BJ (cell line): ENCODE data around the gene CPXM1. TPM values are rescaled to one million over a fixed set of nuclear protein-coding genes. Genes with fewer than 3 reads are reported as not detected.

Source experiments
- CTCF ChIA-PET: fragments of 350-600 bp; formaldehyde crosslinking; extraction: SDS; loops from one replicate; lab custom pipeline; 2021; ENCODE audit warnings: antibody characterized with exemption, inconsistent platforms; lab: Yijun Ruan, JAX
- POLR2A ChIA-PET: fragments of 300-600 bp; sonication (Branson Sonifier 250); formaldehyde crosslinking; extraction: SDS; loops from one replicate; lab custom pipeline; 2021; ENCODE audit warnings: antibody characterized with exemption; lab: Charles Lee
- DNase-seq: peaks from one replicate; pipeline ENCODE4 v3.0.0-alpha.2; 2011; ENCODE audit warnings: low read depth
- H3K27me3 ChIP-seq: 2 replicates; pipeline ENCODE4 v1.6.0; 2011; ENCODE audit warnings: low read length; ENCODE audit not compliant: control insufficient read depth, insufficient read depth
- H3K36me3 ChIP-seq: 2 replicates; pipeline ENCODE4 v1.5.1; 2011; ENCODE audit warnings: low read length; ENCODE audit not compliant: control insufficient read depth, insufficient read depth
- H3K4me3 ChIP-seq: 2 replicates; pipeline ENCODE4 v1.5.1; 2011; ENCODE audit warnings: low read depth, mild to moderate bottlenecking, control low read depth, low read length
- CTCF ChIP-seq: IDR thresholded peaks from 2 replicates; pipeline ENCODE4 v1.5.1; 2011; ENCODE audit warnings: low read depth, mild to moderate bottlenecking, control low read depth, inconsistent platforms, low read length, moderate library complexity; ENCODE audit not compliant: insufficient read depth
- polyA plus RNA-seq: library from polyadenylated mRNA; depleted of rRNA; stranded (reverse); fragments of >200 nt; gene quantifications from 2 replicates; pipeline ENCODE4 v1.2.3, GENCODE V29; 2011

CPXM1 gene
- polyA plus RNA-seq, 1 experiment: 1.6 TPM

- no peaks in the 10 kb centered on the region for H3K27me3 ChIP-seq
- CTCF ChIA-PET: interaction anchor here (0.6 to 4.3 kb wide), 4 partner anchors 14 to 149 kb away, joined by 3 to 26 read pairs (median 4); no protein-coding TSS in a partner anchor
- POLR2A ChIA-PET: no interaction called here
- no peak for DNase-seq
- H3K36me3 ChIP-seq: peaks cover 11% of the 10 kb centered on the region
- no peak for TF ChIP-seq CTCF
- H3K4me3 ChIP-seq: no peak overlapping the region
Observed at GRCh38 chr20:2838170-2838797, 37.9 kb upstream of the CPXM1 start.

- Histone ChIP-seq H3K4me3 (no peak overlapping the region), H3K36me3 (peaks cover 11% of the 10 kb centered on the region), H3K27me3 (no peaks in the 10 kb centered on the region)
- no peak for TF ChIP-seq CTCF
- DNase-seq: no peak
- ChIA-PET POLR2A (no interaction called here), CTCF (interaction anchor here (0.6 to 0.7 kb wide), 2 partner anchors 84 to 148 kb away, joined by 3 read pairs; no protein-coding TSS in a partner anchor)
Observed at GRCh38 chr20:2837221-2837960, 37.0 kb upstream of the CPXM1 start.

- H3K36me3 ChIP-seq: peaks cover 11% of the 10 kb centered on the region
- H3K4me3 ChIP-seq: no peak overlapping the region
- no peak for TF ChIP-seq CTCF
- no peak for DNase-seq
- ChIA-PET CTCF (interaction anchor here (0.7 to 0.9 kb wide), 3 partner anchors 8 to 165 kb away, joined by 3 to 5 read pairs (median 4); no protein-coding TSS in a partner anchor), POLR2A (no interaction called here)
- no peaks in the 10 kb centered on the region for H3K27me3 ChIP-seq
Observed at GRCh38 chr20:2836035-2836434, 35.6 kb upstream of the CPXM1 start.

GRCh38 chr20:2835331-2835796 lies 34.9 kb upstream of the CPXM1 start:
- H3K36me3 ChIP-seq: peaks cover 11% of the 10 kb centered on the region
- DNase-seq: no peak
- no peaks in the 10 kb centered on the region for H3K27me3 ChIP-seq
- ChIA-PET POLR2A (no interaction called here), CTCF (interaction anchor here (0.7 to 0.9 kb wide), 3 partner anchors 9 to 165 kb away, joined by 3 to 5 read pairs (median 4); no protein-coding TSS in a partner anchor)
- TF ChIP-seq CTCF: no peak
- H3K4me3 ChIP-seq: no peak overlapping the region
